ENCODE measurements around the gene PRKCA.
"Not testable (repeated sequence)": the region's sequence is repeated elsewhere in the genome, so short reads cannot be mapped to it uniquely, and the experiment has no call there.

The PRKCA gene

GRCh38 chr17:66386498-66387351 is 84.3 kb downstream of the PRKCA start:
- no peak for DNase-seq (ENCODE audit: low read depth in 2 of 2)

GRCh38 chr17:66387392-66387981 is 85.1 kb downstream of the PRKCA start:
- no peak for DNase-seq (ENCODE audit: low read depth in 2 of 2)

GRCh38 chr17:66392783-66393437 is 90.5 kb downstream of the PRKCA start:
- DNase-seq (ENCODE audit: low read depth in 2 of 2): no peak

GRCh38 chr17:66395961-66396360 is 93.5 kb downstream of the PRKCA start:
- no peak for DNase-seq (ENCODE audit: low read depth in 2 of 2)

GRCh38 chr17:66397486-66397885 is 95.1 kb downstream of the PRKCA start:
- no peak for DNase-seq (ENCODE audit: low read depth in 2 of 2)

GRCh38 chr17:66398059-66398458 is 95.6 kb downstream of the PRKCA start:
- no peak for DNase-seq (ENCODE audit: low read depth in 2 of 2)

- no peak for DNase-seq (ENCODE audit: low read depth in 2 of 2)
These were observed 96.2 kb downstream of the PRKCA start for GRCh38 chr17:66398617-66399016.

GRCh38 chr17:66399441-66399840 is 97.0 kb downstream of the PRKCA start:
- no peak for DNase-seq (ENCODE audit: low read depth in 2 of 2)

- not testable (repeated sequence) for DNase-seq (ENCODE audit: low read depth in 2 of 2)
These were observed 97.8 kb downstream of the PRKCA start for GRCh38 chr17:66400041-66400688.

GRCh38 chr17:66400698-66401097 is 98.3 kb downstream of the PRKCA start:
- DNase-seq (ENCODE audit: low read depth in 2 of 2): no peak

GRCh38 chr17:66401364-66401763 is 99.0 kb downstream of the PRKCA start:
- no peak for DNase-seq (ENCODE audit: low read depth in 2 of 2)

- no peak for DNase-seq (ENCODE audit: low read depth in 2 of 2)
These were observed 101.6 kb downstream of the PRKCA start for GRCh38 chr17:66403846-66404556.

GRCh38 chr17:66405836-66406677 is 103.6 kb downstream of the PRKCA start:
- DNase-seq (ENCODE audit: low read depth in 2 of 2): no peak

- DNase-seq (ENCODE audit: low read depth in 2 of 2): no peak
These were observed 104.6 kb downstream of the PRKCA start for GRCh38 chr17:66406701-66407644.

GRCh38 chr17:66407864-66408263 is 105.5 kb downstream of the PRKCA start:
- no peak for DNase-seq (ENCODE audit: low read depth in 2 of 2)

GRCh38 chr17:66411520-66411919 is 109.1 kb downstream of the PRKCA start:
- DNase-seq (ENCODE audit: low read depth in 2 of 2): no peak

GRCh38 chr17:66412857-66413558 is 110.6 kb downstream of the PRKCA start:
- DNase-seq (ENCODE audit: low read depth in 2 of 2): no peak

GRCh38 chr17:66413559-66414520 is 111.4 kb downstream of the PRKCA start:
- no peak for DNase-seq (ENCODE audit: low read depth in 2 of 2)
